Hepatic stellate cell (primary cell): ENCODE data around the gene CTBP1.

ENCODE experiments used
- DNase-seq: peaks from one replicate; pipeline ENCODE4 v3.0.0; 2011; ENCODE audit warnings: low spot score

The CTBP1 gene

GRCh38 chr4:1175635-1176229 lies 73.2 kb downstream of the CTBP1 start:
- no peak for DNase-seq

GRCh38 chr4:1174941-1175634 lies 73.8 kb downstream of the CTBP1 start:
- DNase-seq = no peak

GRCh38 chr4:1172971-1173757 lies 75.8 kb downstream of the CTBP1 start:
- DNase-seq = peak; percentile 50

GRCh38 chr4:1172228-1172851 lies 76.6 kb downstream of the CTBP1 start, which contains the start of gene SPON2:
TSS of gene SPON2 (minus strand) at chr4:1172583.
- DNase-seq = peak; percentile 55

- DNase-seq = no peak
Measured at GRCh38 chr4:1171311-1172227, 77.4 kb downstream of the CTBP1 start.

GRCh38 chr4:1170976-1171310 lies 78.0 kb downstream of the CTBP1 start:
- DNase-seq = no peak

GRCh38 chr4:1170156-1170975 lies 78.6 kb downstream of the CTBP1 start:
- DNase-seq = no peak

GRCh38 chr4:1169691-1170096 lies 79.2 kb downstream of the CTBP1 start:
- DNase-seq = no peak

GRCh38 chr4:1169171-1169671 lies 79.7 kb downstream of the CTBP1 start:
- DNase-seq = no peak

- no peak for DNase-seq
Measured at GRCh38 chr4:1168191-1169101, 80.5 kb downstream of the CTBP1 start.

GRCh38 chr4:1167244-1167949 lies 81.5 kb downstream of the CTBP1 start:
- DNase-seq = peak; percentile 86

- no peak for DNase-seq
Measured at GRCh38 chr4:1166509-1167243, 82.3 kb downstream of the CTBP1 start.

GRCh38 chr4:1164956-1165545 lies 83.9 kb downstream of the CTBP1 start:
- DNase-seq = no peak

- no peak for DNase-seq
Measured at GRCh38 chr4:1164444-1164843, 84.5 kb downstream of the CTBP1 start.

- DNase-seq = no peak
Measured at GRCh38 chr4:1164040-1164439, 84.9 kb downstream of the CTBP1 start.
